Neural crest cell (in vitro differentiated cells): ENCODE measurements around the gene PTPRR. TPM values are rescaled to one million over a fixed set of nuclear protein-coding genes. Genes with fewer than 3 reads are reported as not detected.

Source experiments
- DNase-seq: peaks from one replicate; pipeline ENCODE4 v3.0.0; 2021; ENCODE audit warnings: low read depth, mixed read lengths, low spot score
- H3K27ac Mint-ChIP-seq: one replicate; pipeline ENCODE4 v1.8.0; 2021; ENCODE audit warnings: mild to moderate bottlenecking, mixed read lengths; ENCODE audit not compliant: unreplicated experiment
- H3K27me3 Mint-ChIP-seq: 2 replicates; pipeline ENCODE4 v1.8.0; 2021; ENCODE audit warnings: low read depth, mild to moderate bottlenecking, mixed read lengths
- H3K36me3 Mint-ChIP-seq: 2 replicates; pipeline ENCODE4 v1.8.0; 2021; ENCODE audit warnings: low read depth, mild to moderate bottlenecking, mixed read lengths
- H3K4me1 Mint-ChIP-seq: 2 replicates; pipeline ENCODE4 v1.8.0; 2021; ENCODE audit warnings: mixed read lengths
- H3K4me3 Mint-ChIP-seq: one replicate; pipeline ENCODE4 v1.8.0; 2021; ENCODE audit warnings: mild to moderate bottlenecking, mixed read lengths
- H3K9me3 Mint-ChIP-seq: 2 replicates; pipeline ENCODE4 v1.8.0; 2021; ENCODE audit warnings: mixed read lengths
- total RNA-seq: library from RNA; stranded (reverse); gene quantifications from 2 replicates; pipeline ENCODE4 v1.2.1, GENCODE V29; 2021
- TF ChIP-seq, protein P1 (sequence below): fragments of 200-600 bp; sonication (generic); conservative IDR thresholded peaks from 2 replicates; pipeline ENCODE4 v1.5.0; 2021; ENCODE audit warnings: antibody characterized with exemption, mild to moderate bottlenecking

Gene PTPRR
- total RNA-seq, 1 donor from 2014 or later: 0.61 TPM

DNA sequence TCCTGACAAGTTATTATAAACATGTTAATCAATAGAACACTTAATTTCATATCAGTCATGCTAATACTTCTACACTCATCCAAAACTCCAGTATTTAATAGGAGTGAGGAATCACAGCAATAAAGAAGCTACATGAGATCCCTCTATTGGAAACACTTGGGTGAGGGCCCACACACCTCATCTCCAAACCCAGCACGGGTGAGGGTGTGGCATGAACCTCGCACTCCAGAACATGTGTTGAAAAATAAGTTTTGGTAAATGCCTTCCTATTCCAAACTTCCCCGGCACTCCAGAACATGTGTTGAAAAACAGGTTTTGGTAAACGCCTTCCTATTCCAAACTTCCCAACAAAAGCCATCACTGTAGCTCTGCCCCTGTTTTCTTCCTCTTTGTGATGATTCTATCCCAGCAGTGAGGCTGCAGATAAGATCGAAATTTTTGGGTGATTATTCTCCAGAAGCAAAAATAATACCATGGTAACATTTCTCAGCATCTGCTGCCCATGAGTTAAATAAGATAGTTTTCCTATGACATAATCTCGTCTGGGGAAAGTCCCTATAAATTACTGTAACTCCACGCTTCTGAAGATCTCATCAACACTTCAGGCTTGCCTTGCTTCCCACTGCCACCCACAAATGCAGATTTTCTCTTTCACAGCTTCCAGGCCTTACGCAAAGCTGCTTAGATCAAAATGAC, 258.9 kb downstream of the PTPRR start:
- DNase-seq: no peak
- no peaks in the 10 kb centered on the region for H3K9me3 Mint-ChIP-seq
- TF ChIP-seq, protein P1, sequence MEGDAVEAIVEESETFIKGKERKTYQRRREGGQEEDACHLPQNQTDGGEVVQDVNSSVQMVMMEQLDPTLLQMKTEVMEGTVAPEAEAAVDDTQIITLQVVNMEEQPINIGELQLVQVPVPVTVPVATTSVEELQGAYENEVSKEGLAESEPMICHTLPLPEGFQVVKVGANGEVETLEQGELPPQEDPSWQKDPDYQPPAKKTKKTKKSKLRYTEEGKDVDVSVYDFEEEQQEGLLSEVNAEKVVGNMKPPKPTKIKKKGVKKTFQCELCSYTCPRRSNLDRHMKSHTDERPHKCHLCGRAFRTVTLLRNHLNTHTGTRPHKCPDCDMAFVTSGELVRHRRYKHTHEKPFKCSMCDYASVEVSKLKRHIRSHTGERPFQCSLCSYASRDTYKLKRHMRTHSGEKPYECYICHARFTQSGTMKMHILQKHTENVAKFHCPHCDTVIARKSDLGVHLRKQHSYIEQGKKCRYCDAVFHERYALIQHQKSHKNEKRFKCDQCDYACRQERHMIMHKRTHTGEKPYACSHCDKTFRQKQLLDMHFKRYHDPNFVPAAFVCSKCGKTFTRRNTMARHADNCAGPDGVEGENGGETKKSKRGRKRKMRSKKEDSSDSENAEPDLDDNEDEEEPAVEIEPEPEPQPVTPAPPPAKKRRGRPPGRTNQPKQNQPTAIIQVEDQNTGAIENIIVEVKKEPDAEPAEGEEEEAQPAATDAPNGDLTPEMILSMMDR: no peak
- no peak overlapping the region for H3K4me3 Mint-ChIP-seq
- H3K4me1 Mint-ChIP-seq: peaks cover 12% of the 10 kb centered on the region
- H3K36me3 Mint-ChIP-seq: no peaks in the 10 kb centered on the region
- H3K27ac Mint-ChIP-seq: no peak overlapping the region
- H3K27me3 Mint-ChIP-seq: no peaks in the 10 kb centered on the region

DNA sequence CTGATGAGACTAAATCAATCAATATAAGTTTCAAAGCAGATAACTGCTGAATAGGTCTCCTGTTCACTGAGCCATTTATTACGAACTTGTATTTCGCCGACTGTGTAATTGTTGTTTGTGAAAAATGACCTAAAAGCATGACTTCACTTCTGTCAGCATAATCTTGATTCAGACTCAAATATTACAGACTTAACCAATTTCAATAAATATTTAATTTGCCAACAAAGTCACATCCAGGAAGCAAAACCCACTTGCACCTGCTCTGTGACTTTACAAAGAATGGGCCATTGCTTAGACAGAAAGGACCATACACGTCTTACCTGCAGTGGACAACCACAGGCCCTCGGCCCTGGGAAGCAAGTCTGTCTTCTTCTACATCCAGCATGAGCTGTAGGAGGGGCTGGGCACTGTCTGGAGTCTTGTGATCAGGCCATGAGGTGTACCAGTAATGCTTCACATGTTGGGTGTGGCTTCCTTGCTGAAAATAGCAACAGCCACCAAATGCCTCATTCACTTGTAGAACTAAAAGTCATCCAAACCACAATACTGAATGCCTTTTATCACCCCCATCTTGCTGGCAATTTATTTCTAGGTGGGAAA, 259.8 kb downstream of the PTPRR start:
- Mint-ChIP-seq H3K4me3 (no peak overlapping the region), H3K27me3 (no peaks in the 10 kb centered on the region), H3K9me3 (no peaks in the 10 kb centered on the region), H3K4me1 (peaks cover 12% of the 10 kb centered on the region), H3K27ac (no peak overlapping the region), H3K36me3 (no peaks in the 10 kb centered on the region)
- TF ChIP-seq, protein P1: no peak
- DNase-seq: no peak

DNA sequence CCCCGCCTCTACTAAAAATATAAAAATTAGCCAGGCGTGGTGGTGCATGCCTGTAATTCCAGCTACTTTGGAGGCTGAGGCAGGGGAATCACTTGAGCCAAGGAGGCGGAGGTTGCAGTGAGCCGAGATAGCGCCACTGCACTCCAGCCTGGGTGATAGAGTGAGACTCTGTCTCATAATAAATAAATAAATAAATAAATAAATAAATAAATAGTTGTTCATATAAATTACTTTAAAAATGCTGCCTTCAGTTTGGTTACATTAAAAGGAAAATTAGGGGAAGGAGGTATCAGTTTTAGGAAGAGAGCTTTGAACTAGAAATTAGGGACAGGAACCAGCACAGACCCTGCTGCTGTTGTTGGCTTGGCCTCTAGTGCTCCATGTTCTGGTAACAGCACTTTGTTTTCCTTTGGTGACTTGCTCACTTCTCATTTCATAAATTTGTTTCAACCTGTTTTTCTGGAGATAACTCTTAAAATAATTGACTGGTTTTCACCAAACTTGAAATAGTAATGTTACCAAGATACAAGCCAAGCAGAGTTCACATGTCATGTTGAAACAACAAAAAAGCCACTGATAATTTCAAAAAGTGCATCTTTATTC, 260.4 kb downstream of the PTPRR start:
- TF ChIP-seq, protein P1: no peak

DNA sequence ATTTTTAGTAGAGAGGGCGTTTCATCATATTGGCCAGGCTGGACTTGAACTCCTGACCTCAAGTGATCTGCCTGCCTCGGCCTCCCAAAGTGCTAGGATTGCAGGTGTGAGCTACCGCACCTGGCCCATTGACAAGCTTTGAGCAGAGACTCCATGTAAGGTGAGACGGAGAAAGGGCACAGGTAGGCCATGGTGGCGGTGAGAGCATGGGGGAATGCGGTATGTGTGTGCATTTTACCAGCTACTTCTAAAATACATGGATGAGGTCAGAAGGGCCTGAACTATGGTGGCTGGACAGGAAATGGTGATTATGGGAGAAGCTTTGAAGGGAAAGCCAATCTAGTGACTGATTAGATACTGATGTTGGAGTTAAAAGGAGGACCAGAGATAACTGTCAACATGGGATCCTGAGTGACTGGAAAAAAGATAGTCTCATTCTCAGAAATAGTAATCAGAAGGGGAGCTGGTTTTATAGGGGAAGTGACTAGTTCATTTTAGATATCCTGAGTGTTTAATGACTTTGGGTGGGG, 261.4 kb downstream of the PTPRR start:
- no peaks in the 10 kb centered on the region for H3K9me3 Mint-ChIP-seq
- no peaks in the 10 kb centered on the region for H3K36me3 Mint-ChIP-seq
- no peak for DNase-seq

More for the DNA sequence above, 260.4 kb downstream of the PTPRR start:
- no peaks in the 10 kb centered on the region for H3K36me3 Mint-ChIP-seq
- no peak for DNase-seq
- H3K27ac Mint-ChIP-seq: no peak overlapping the region
- no peaks in the 10 kb centered on the region for H3K9me3 Mint-ChIP-seq
- H3K27me3 Mint-ChIP-seq: no peaks in the 10 kb centered on the region
- peaks cover 12% of the 10 kb centered on the region for H3K4me1 Mint-ChIP-seq
- no peak overlapping the region for H3K4me3 Mint-ChIP-seq

DNA sequence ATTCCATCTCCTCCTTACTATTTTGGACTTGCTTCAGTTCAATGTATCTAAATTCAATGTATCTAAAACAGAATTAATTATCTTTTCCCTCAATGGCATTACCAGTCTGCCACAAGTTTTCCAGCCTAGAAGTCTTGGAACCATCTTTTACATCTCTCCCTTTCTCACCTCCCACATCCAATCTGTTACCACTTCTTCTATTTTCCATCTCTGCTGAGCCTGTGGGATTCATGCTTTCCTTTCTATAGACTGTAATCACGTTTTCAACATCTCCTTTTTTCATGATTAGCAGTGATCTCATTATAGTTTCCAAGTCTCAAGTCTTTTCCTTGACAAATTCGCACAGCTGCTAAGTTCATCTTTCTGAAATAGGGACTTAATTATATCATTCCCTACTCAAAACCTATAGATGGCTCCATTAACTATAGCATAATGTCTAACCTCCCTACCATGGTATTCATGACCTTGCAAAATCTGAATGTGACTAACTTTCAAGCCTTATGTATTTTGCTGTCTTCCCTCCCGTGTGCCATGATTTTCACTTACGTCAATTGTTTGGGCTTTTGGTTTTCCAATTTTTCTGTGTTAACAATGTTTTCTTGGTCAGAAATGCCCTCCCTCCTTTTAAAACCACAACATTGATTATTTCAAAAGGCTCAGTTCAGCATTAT, 262.8 kb downstream of the PTPRR start:
- H3K27me3 Mint-ChIP-seq: no peaks in the 10 kb centered on the region
- TF ChIP-seq, protein P1: no peak

More for the DNA sequence above, 261.4 kb downstream of the PTPRR start:
- no peak overlapping the region for H3K27ac Mint-ChIP-seq
- no peak overlapping the region for H3K4me3 Mint-ChIP-seq
- H3K4me1 Mint-ChIP-seq: peaks cover 4% of the 10 kb centered on the region
- TF ChIP-seq, protein P1: no peak
- no peaks in the 10 kb centered on the region for H3K27me3 Mint-ChIP-seq

More for the DNA sequence above, 262.8 kb downstream of the PTPRR start:
- DNase-seq: no peak
- Mint-ChIP-seq H3K4me3 (no peak overlapping the region), H3K4me1 (no peaks in the 10 kb centered on the region), H3K36me3 (no peaks in the 10 kb centered on the region), H3K9me3 (no peaks in the 10 kb centered on the region), H3K27ac (no peak overlapping the region)
